GM18519 (cell line): ENCODE results near the gene SERPINA5.

Experiments used
- ATAC-seq: cut with Tn5 transposase; IDR thresholded peaks from one replicate; pipeline ENCODE4 v1.9.1; 2021; ENCODE audit warnings: mild to moderate bottlenecking, moderate library complexity; ENCODE audit not compliant: unreplicated experiment, low FRiP score

The SERPINA5 gene

DNA sequence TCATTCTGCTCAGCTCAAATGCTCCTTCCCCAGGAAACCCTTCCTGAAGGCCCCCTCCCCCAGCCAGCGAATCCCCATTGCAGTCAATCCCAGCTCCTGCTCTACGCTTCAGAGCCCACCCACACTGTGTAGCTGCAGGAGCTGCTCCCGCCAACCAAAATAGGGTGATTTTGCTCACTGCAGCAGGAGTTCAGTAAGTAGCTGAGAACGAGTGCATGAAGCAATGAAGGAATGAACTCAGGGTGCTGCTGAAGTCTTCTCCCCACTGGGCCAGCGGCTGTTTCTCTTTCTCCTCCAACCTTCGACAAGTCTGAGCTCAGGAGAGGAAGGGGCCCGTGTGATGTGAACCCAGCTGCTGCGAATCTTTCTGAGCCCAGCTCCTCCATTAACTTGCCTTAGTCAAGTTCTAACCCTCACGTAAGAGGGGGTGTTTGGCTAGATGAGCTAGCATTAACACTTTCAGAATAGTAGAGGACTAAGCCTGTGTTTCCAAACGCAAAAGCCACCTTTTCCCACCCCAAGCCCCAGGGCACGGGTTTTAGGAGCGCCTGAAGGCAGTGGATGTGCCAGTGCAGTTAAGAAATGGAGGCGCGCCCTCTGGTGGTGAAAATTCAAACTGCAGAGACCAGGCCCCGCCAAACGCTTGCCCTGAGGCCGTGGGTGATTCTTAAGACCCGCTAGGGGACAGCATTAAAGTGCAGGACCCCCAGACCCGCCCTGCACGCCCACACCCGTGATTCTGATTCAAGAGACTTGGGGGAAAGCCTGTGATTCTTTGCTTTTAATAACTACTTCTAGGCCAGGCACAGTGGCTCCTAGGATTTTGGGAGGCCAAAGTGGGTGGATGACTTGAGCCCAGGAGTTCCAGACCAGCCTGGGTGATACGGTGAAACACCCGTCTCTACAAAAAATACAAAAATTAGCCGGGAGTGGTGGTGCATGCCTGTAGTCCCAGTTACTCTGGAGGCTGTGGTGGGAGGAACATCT lies 31.9 kb upstream of the SERPINA5 start:
- ATAC-seq: no peak

DNA sequence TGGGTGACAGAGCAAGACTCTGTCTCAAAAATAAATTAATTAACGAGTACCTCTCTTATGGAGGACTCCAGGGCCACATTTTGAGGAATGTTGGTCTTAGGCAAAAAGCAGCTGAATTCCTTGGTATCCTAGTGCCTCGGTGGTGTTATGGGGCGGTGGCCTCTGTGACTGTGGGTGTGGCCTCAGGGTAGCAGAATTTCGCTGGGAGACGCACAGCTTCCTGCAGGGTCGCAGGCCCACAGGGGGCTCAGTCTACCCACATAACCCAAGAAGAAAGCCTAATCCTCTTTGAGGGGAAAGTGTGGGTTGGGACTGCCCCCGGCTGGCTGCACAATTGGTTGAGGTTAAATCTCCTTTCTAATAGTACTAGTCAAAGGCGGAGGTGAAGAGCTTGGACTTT lies 31.2 kb upstream of the SERPINA5 start:
- ATAC-seq: no peak

DNA sequence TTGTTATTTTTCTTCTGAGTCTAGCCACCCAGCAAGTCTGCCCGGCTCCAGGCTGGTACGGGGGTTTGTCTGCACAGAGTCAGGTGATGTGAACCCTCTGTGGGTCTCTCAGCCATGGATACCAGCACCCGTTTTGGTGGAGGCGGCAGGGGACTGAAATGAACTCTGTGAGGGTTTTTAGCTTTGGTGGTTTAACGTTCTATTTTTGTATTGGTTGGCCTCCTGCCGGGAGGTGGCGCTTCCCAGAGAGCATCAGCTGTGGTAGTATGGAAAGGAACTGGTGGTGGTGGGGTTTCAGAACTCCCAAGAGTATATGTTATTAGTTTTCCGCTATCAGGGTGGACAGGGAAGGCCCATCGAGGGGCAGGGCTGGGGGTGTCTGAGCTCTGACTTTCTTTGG lies 25.2 kb upstream of the SERPINA5 start:
- no peak for ATAC-seq

DNA sequence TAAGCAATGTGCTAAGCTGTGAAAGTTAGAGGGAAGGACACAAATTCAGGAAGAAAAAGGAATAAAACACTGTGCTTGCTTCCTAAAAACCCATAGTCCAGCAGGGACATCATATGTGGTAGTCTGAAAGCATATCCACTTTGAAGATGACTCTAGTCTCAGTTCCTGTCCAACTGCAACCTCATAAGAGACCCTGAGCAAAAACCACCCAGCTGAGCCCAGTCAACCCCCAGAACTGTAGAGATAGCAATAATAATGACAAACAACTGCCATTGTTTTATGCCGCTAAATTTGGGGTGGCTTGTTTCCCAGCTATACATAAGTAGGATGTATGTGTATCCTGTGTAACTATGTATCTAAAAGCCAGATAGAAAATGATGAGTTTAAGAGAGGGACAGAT lies 23.9 kb upstream of the SERPINA5 start:
- no peak for ATAC-seq

DNA sequence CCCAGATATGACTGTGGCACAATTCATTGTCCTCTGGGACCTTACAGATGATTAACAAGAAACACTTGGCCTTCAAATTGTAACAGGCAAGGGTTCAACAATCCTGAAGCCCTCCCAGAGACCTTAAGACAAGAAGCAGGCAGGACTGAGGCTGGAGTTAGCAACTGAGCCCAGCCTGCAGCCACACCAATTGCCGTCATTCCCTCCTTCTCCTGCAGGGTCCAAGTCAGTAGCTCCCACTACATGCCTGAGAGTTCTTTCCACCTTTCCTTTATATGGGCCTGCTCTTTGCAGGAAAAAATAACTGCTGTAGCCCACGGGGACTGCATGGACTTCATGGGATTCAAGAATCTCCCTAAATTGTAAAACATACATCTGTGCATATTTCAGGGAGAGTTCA lies 22.4 kb upstream of the SERPINA5 start:
- no peak for ATAC-seq

DNA sequence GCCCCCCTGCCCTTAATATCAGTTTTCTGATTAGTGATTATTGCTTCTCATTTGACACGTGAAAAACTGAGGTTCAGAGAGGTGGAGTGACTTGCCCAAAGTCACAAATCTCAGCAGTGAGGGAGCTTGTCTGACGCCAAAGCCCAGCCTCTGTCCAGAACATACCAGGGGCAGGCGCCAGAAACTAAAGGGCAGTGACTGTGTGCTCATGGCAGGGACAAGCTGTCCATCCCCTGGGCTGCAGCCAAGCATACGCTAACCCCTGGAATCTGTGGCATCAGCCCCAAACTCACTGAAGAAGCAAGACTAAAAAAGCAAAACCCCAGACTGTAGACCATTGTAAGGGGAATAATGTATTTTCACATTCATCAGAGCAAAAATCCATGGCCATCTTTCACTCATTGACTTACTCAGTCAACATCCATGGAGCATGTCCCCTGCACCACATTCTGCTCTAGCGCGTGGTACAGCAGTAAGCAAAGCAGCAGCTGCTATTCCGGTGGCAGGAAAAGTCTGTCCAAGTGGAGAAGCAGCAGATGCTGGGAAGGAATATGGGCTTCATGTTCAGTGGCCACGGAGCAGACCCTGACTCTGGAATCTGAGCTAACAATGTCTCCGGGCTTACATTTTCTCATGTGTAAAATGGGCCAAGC lies 21.5 kb upstream of the SERPINA5 start:
- no peak for ATAC-seq

DNA sequence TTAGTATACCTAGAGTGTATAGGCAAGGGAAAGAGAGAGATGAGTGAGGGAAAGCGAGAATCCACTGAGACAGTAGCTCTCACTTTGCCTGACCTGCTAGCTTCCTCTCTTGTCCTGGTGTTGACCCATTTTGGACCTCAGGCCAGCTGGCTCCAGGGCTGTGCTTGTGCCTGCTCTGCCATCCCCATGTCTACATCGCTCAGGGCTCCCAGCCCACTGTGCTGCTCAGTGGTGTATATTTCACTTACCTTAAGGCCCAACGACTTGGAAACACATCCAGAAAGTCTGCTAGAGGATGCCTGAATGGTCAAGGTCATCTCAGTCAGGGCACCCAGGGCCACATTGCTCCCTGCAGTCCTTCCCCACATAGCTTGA lies 20.9 kb upstream of the SERPINA5 start:
- ATAC-seq: no peak

DNA sequence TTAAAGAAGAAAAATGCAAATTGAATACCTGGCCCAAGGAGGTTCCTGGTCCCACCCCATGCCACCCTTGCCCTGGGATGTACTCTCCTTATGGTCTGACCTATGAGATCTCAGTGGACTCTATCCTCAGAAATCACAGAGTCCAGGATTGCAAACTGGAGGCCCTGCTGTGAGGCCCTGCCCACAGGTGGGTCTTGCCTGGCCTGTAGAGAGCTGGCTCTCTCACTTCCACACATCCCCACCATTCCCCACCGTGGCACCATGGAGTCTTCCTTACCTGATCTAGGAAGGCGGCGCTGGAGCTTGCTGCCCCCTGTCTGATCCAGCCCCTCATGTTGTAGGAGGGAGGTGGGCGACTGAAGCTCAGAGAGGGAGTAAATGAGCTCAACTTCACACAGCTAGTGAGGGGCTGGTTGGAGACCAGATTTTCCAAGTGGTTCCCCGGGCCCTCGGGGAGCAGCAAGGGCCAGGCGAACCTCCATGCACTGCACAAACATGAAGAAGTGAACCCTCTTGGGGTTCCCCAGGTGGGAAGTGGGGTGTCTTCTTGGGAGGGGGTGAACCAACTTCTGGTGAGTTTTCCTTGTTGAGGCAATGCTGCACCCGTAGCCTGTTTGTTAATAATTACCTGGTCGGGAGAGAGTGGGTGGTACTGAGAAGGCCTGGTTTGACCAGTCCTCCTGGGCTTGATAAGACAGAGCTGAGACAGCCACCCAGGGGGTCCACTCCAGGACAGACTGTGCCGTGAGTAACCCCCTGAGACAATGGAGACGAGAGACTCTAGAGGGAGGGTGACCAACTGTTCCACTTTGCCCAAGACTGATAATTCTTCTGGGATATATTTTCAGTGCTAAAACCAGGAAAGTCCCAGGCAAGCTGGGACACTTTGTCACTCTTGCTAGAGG lies 20.2 kb upstream of the SERPINA5 start, which contains the start of gene SERPINA4:
TSS of gene SERPINA4 (plus strand) at position 692 of the 905 bp plus-strand sequence. CDS start 2,041 bp downstream, outside the sequence.
- no peak for ATAC-seq

DNA sequence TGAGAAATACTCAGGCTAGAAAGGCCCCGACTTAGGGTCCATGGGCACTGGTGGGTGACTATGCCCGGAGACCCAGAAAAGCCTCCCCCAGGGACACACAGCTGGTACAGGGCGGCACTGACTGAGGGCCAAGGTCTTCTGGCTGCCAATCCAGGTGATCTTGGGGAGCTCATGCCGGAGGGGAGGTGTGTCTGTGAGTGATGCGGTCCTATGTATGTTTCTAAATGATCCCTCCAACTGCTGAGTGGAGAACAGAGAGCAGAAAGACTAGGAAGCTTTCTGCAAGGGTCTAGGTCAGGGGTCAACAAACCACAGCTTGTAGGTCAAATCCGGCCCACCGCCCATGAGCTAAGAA lies 19.6 kb upstream of the SERPINA5 start:
- no peak for ATAC-seq

DNA sequence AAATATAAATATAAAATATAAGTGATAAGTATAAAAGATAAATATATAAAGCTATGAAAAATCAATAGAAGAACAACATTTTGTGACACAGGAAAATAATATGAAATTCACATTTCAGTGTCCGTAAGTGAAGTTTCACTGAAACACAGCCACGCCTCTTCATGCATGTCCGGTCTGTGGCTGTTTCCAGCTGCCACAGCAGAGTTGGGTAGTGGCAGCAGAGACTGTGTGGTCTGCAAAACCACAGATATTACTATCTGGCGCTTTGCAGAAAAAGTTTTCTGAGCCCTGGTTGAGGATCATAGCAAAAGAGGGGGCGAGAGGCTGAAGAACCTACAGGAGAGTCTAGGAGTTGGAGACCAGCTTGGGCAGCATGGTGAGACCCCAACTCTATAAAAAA lies 19.2 kb upstream of the SERPINA5 start:
- no peak for ATAC-seq

DNA sequence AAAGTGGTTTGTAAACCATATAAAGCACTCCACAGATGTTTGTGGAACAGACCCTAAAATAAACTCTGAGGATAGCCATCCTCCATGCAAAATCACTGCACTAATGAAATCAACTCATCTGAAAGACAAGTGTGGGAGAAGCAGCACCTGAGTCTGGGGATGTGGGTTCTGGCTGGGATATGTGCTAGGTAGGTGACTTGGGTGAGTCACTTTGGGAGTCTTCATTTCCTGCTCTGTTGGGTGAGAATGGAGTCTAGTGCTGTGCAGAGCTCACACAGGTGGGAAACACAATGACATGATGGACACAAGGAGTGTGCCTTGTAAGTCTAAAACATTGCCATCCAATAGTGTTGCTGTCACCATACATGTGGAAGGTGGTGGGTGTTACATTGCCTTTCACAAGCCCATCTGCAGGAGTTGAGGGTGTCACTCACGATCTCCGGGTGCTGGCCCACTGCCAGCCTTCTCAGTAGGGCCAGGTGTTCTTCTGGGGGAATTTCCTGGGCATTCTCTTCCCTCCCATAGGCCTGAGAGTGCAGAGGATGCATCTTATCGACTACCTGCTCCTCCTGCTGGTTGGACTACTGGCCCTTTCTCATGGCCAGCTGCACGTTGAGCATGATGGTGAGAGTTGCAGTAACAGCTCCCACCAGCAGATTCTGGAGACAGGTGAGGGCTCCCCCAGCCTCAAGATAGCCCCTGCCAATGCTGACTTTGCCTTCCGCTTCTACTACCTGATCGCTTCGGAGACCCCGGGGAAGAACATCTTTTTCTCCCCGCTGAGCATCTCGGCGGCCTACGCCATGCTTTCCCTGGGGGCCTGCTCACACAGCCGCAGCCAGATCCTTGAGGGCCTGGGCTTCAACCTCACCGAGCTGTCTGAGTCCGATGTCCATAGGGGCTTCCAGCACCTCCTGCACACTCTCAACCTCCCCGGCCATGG lies 18.0 kb upstream of the SERPINA5 start:
- ATAC-seq: no peak

DNA sequence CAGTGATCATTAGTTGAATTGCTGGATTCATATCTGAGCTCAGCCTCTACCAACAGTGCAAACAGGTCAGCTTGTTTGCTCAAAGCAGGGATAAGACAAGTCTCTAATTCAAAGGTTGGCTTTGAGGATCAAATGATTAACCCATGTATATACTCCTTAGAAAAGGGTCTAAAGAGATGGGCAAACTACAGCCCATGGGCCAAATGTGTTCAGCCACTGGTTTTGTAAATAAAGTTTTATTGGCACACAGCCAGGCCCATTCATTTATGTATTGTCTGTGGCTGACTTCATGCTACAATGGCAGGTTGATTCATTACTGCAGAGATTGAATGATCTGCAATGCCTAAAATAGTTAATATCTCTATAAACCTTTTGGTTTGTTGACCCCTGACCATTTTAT lies 16.8 kb upstream of the SERPINA5 start:
- no peak for ATAC-seq

DNA sequence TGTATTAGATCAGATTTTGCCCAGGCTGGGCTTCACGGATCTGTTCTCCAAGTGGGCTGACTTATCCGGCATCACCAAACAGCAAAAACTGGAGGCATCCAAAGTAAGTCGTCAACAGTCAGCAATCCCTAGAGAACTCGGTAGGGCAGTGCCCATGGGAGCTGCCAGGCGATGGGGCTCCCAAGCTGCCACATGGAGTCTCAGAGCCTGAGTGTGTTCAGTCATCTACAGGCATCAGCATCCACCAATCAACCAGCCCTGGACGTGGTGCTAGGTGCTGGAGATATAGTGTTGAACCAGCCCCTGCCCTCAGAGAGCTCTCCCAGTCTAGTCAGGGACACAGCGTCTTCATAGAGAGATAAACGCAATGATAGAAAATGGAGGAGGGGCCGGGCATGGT lies 13.0 kb upstream of the SERPINA5 start:
- no peak for ATAC-seq

DNA sequence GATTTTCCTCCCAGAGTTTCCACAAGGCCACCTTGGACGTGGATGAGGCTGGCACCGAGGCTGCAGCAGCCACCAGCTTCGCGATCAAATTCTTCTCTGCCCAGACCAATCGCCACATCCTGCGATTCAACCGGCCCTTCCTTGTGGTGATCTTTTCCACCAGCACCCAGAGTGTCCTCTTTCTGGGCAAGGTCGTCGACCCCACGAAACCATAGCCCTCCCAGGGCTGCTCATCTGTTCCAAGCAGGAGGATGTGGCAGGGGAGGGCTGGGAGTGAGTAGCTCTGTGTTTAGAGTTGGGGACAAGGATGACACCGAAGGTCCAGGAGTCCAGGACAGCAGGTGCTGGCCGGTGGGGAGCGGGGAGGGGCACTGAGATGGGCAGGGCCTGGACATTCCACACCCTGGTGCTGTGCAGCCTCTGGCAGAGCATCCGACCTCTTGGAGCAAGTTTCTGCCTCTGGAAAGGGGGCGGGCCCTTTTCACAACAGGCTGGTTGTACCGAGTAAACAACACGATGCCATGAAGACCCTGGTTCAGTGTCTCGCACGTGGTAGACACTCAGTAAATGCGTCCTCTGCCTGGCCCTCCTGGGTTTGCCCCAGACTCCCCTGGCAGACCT lies 11.7 kb upstream of the SERPINA5 start:
- ATAC-seq: no peak

DNA sequence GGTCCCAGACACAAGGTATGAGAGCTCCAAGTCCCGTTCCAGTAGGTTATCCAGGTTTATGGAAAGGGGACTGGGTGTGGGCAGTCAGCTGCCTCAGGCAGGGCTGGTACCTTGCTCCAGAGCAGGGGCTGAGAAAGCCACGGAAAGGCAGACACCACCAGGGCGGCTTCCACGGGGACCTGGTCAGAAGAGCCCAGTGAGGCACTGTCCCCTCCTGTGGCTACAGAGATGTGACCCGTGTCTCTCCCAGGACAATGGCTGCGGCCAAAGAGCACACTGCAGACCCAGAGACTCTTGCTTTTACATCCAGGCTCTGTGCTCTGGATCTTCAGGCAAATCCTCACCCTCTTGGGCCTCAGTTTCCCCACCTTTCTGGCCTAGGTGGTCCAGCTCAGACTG lies 11.2 kb upstream of the SERPINA5 start:
- ATAC-seq: no peak

DNA sequence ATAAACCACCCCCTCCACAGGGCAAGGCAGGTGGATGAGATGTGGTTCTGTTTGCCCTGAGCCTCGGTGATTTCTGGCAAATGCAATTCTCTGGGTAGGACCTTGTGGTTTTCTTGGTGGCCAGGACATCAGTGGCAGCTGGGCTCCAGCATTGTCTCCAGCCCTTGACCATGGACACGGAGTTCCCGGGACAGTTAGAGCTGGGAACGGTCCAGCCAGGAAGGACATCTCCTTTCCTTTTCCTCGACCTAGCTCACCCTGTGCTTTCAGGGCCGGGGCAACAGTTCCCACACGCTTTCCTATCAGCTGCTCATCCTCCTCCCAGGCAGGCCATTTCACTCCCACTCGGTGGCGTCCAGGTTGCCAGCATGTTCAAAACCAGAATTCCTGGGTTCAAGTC lies 10.8 kb upstream of the SERPINA5 start:
- ATAC-seq: no peak

DNA sequence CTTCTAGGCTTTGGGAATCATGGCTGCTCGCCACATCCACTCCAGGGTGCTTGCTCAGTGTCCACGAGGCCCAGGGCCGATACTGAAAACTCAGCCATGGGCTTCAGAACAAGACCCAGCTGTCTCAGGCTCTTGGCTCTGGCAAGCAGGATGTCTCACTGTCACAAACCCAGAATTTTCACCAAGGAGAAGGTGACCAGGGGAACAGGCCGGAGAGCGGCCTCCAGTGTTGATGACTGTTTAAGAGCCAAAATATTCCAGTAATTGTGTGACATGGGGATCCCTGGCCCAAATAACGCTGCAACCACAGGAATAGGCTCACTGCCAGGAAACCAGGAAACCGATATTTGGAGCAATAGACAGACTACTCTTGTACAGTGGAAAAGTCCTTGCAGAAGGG lies 9.8 kb upstream of the SERPINA5 start:
- ATAC-seq: no peak

DNA sequence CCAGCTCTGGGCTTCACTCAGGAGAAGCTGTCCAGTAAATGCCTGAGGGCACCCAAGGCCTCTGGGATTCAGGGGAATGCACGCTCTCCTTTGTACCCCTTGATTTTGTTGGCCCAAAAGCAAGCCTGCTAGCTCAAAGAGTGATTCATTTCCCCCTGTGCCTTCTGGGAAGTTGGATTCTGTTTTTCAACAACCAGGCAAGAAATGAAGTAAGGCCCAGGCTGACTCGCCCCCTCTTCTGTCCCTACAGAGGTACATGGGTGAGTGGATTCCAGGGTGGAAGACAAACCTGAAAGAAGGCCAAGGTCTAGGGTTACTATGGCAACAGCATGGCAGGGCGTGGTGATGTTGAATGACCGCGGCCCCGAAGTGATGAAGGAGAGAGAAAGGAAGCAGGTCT lies 9.3 kb upstream of the SERPINA5 start:
- no peak for ATAC-seq

DNA sequence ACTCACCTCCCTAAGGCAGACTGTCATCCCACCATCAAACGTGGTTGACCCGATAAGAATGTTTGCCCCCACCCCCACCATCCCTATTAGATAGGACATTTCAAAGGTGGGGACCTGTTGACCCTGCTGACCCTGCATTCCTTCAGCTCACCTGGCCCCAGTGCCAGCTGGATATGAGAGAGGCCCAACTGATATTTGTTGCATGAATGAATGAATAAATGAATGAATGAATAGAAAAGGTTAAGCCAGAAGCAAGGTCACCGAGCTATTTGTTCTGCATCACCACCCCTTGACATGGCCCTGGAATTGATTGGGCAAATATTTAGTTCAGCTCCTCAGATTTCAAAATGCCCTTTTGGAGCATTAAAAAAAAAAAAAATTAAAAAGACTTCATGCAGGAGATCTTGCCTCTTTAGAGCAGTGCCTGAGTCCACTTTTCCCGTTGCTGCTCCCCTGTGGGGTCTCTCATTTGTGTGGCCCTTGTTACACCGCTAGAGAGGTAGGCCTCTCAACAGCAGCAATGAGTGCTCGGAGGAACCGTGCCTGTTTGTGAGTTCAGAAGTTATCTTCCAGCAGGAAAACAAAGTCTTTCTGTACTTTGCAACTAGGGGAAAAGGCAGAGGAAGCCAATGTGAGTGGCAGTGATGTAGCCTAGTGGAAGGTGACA lies 8.5 kb upstream of the SERPINA5 start:
- ATAC-seq: no peak
